Type B pancreatic cell (in vitro differentiated cells): ENCODE measurements around the gene DESI2. TPM values are rescaled to one million over a fixed set of nuclear protein-coding genes. Genes with fewer than 3 reads are reported as not detected.
"Not testable (repeated sequence)": the region's sequence is repeated elsewhere in the genome, so short reads cannot be mapped to it uniquely, and the experiment has no call there.

Experiments used
- DNase-seq: peaks from one replicate; pipeline ENCODE4 v3.0.0; 2021; ENCODE audit warnings: mixed read lengths; ENCODE audit not compliant: unreplicated experiment; ENCODE audit errors: extremely low spot score
- H3K27ac Mint-ChIP-seq: 2 replicates; pipeline ENCODE4 v1.8.0; 2021; ENCODE audit warnings: mild to moderate bottlenecking, mixed read lengths
- H3K27me3 Mint-ChIP-seq: 2 replicates; pipeline ENCODE4 v1.8.0; 2021; ENCODE audit warnings: mixed read lengths
- H3K36me3 Mint-ChIP-seq: 2 replicates; pipeline ENCODE4 v1.8.0; 2021; ENCODE audit warnings: mixed read lengths
- H3K4me1 Mint-ChIP-seq: one replicate; pipeline ENCODE4 v1.8.0; 2021; ENCODE audit warnings: mixed read lengths; ENCODE audit not compliant: unreplicated experiment
- H3K4me3 Mint-ChIP-seq: 2 replicates; pipeline ENCODE4 v1.8.0; 2021; ENCODE audit warnings: mild to moderate bottlenecking, mixed read lengths
- H3K9me3 Mint-ChIP-seq: 2 replicates; pipeline ENCODE4 v1.8.0; 2021; ENCODE audit warnings: mixed read lengths
- CTCF ChIP-seq: fragments of 200-600 bp; sonication (generic); conservative IDR thresholded peaks from 2 replicates; pipeline ENCODE4 v1.5.0; 2021; ENCODE audit warnings: antibody characterized with exemption, mild to moderate bottlenecking
- total RNA-seq: library from RNA; stranded (reverse); gene quantifications from 2 replicates; pipeline ENCODE4 v1.2.1, GENCODE V29; 2021; ENCODE audit warnings: low replicate concordance

The DESI2 gene
- total RNA-seq, 1 donor from 2014 or later, result 34.4 TPM

- no peak for TF ChIP-seq CTCF
- H3K4me1 Mint-ChIP-seq, result no peaks in the 10 kb centered on the region
- no peak overlapping the region for H3K4me3 Mint-ChIP-seq
- peaks cover 14% of the 10 kb centered on the region for H3K9me3 Mint-ChIP-seq
- DNase-seq, result no peak
- H3K36me3 Mint-ChIP-seq, result peaks cover 33% of the 10 kb centered on the region
- no peak overlapping the region for H3K27ac Mint-ChIP-seq
- H3K27me3 Mint-ChIP-seq, result no peaks in the 10 kb centered on the region
Measured at GRCh38 chr1:244674446-244674845, 21.5 kb downstream of the DESI2 start.

- Mint-ChIP-seq H3K4me1 (no peaks in the 10 kb centered on the region), H3K27me3 (no peaks in the 10 kb centered on the region), H3K36me3 (peaks cover 36% of the 10 kb centered on the region), H3K27ac (no peak overlapping the region), H3K9me3 (peaks cover 14% of the 10 kb centered on the region), H3K4me3 (no peak overlapping the region)
- no peak for DNase-seq
- TF ChIP-seq CTCF, result no peak
Measured at GRCh38 chr1:244675167-244675566, 22.2 kb downstream of the DESI2 start.

- Mint-ChIP-seq H3K36me3 (peaks cover 37% of the 10 kb centered on the region), H3K4me1 (no peaks in the 10 kb centered on the region), H3K27me3 (no peaks in the 10 kb centered on the region), H3K9me3 (peaks cover 10% of the 10 kb centered on the region), H3K27ac (no peak overlapping the region), H3K4me3 (no peak overlapping the region)
- DNase-seq, result no peak
- no peak for TF ChIP-seq CTCF
Measured at GRCh38 chr1:244678697-244679096, 25.8 kb downstream of the DESI2 start.

- H3K27me3 Mint-ChIP-seq, result no peaks in the 10 kb centered on the region
- H3K9me3 Mint-ChIP-seq, result no peaks in the 10 kb centered on the region
- H3K27ac Mint-ChIP-seq, result no peak overlapping the region
Measured at GRCh38 chr1:244680667-244681066, 27.7 kb downstream of the DESI2 start.

GRCh38 chr1:244682087-244682486, 29.2 kb downstream of the DESI2 start:
- H3K9me3 Mint-ChIP-seq, DNase-seq: not testable (repeated sequence)

More at GRCh38 chr1:244680667-244681066, 27.7 kb downstream of the DESI2 start:
- no peak for TF ChIP-seq CTCF
- DNase-seq, result no peak
- no peak overlapping the region for H3K4me3 Mint-ChIP-seq
- H3K36me3 Mint-ChIP-seq, result peaks cover 29% of the 10 kb centered on the region
- peaks cover 2% of the 10 kb centered on the region for H3K4me1 Mint-ChIP-seq

GRCh38 chr1:244695937-244696336, 43.0 kb downstream of the DESI2 start:
- Mint-ChIP-seq H3K4me3 (no peak overlapping the region), H3K27me3 (no peaks in the 10 kb centered on the region), H3K4me1 (no peaks in the 10 kb centered on the region), H3K27ac (no peak overlapping the region), H3K9me3 (peaks cover 8% of the 10 kb centered on the region), H3K36me3 (peaks cover 46% of the 10 kb centered on the region)
- no peak for DNase-seq
- TF ChIP-seq CTCF, result no peak

More at GRCh38 chr1:244682087-244682486, 29.2 kb downstream of the DESI2 start:
- not testable (repeated sequence) for H3K27ac Mint-ChIP-seq, H3K27me3 Mint-ChIP-seq, H3K4me3 Mint-ChIP-seq, H3K4me1 Mint-ChIP-seq
- H3K36me3 Mint-ChIP-seq, result peaks cover 31% of the 10 kb centered on the region
